K562 (cell line): ENCODE results near the gene OXSM. TPM values are rescaled to one million over a fixed set of nuclear protein-coding genes. Genes with fewer than 3 reads are reported as not detected.

Experiments
- ATAC-seq: fragments of 200-7000 bp; cut with Tn5 transposase; 3 replicates; pipeline ENCODE4 v1.9.1; 2020; ENCODE audit warnings: moderate library complexity
- BruUV-seq: library from RNA; stranded (reverse); fragments of 400-500 nt; replicated peaks from 2 replicates; lab custom pipeline; 2021; lab: Mats Ljungman, UMichigan
- CTCF ChIA-PET: fragments of 300-600 bp; formaldehyde crosslinking; extraction: SDS; loops from one replicate; lab custom pipeline; 2021; ENCODE audit warnings: low intra/inter-chr PET ratio; lab: Yijun Ruan, JAX
- POLR2A ChIA-PET: fragments of 300-600, 350-650 bp; sonication (Branson Sonifier 250); formaldehyde crosslinking; extraction: SDS; loops from one replicate; lab custom pipeline; 2021; ENCODE audit warnings: antibody characterized with exemption, inconsistent platforms; lab: Yijun Ruan, JAX
- DNase-seq, 4 experiments: peaks; one replicate each; pipeline versions ENCODE4 v3.0.0 to v3.0.0-alpha.2; 2011 to 2018; ENCODE audit warnings: low spot score in 3 of 4, mixed read lengths in 3 of 4; ENCODE audit errors: extremely low read depth in 1 of 4
- FAIRE-seq: peaks from 2 replicates; lab custom pipeline; 2011; peaks lifted over from hg19 to GRCh38; lab: Jason Lieb, UNC
- H2AFZ ChIP-seq: 2 replicates; pipeline ENCODE4 v1.6.0; 2011; ENCODE audit warnings: low read depth, low read length, control low read depth, inconsistent platforms
- H3K27ac ChIP-seq: fragments of 200-600 bp; 3 replicates; pipeline ENCODE4 v1.8.0; 2011; ENCODE audit warnings: low read depth, mild to moderate bottlenecking, control low read depth, inconsistent platforms, low read length, moderate library complexity, mixed read lengths; ENCODE audit errors: extremely low read depth
- H3K27me3 ChIP-seq, 2 experiments: fragments of 300-600 bp in 1 of 2; 2 replicates in 1 of 2; 3 replicates in 1 of 2; pipeline versions ENCODE4 v1.6.0 to v1.8.0; 2011; ENCODE audit warnings: inconsistent platforms in 2 of 2, low read length in 2 of 2, mild to moderate bottlenecking in 1 of 2, mixed read lengths in 1 of 2, moderate library complexity in 1 of 2; ENCODE audit not compliant: control insufficient read depth in 2 of 2, insufficient read depth in 2 of 2
- H3K36me3 ChIP-seq: fragments of 300-600 bp; 3 replicates; pipeline ENCODE4 v1.8.0; 2011; ENCODE audit warnings: mild to moderate bottlenecking, low read length, inconsistent platforms; ENCODE audit not compliant: control insufficient read depth, insufficient read depth
- H3K4me1 ChIP-seq, 2 experiments: fragments of 200-600 bp in 1 of 2; replicated peaks in 1 of 2; 2 replicates in 1 of 2; 3 replicates in 1 of 2; pipeline versions ENCODE4 v1.5.1 to v1.8.0; 2011; ENCODE audit warnings: inconsistent platforms in 2 of 2, low read length in 2 of 2, mild to moderate bottlenecking in 1 of 2, mixed read lengths in 1 of 2, moderate library complexity in 1 of 2; ENCODE audit not compliant: control insufficient read depth in 2 of 2, insufficient read depth in 2 of 2
- H3K4me2 ChIP-seq: 2 replicates; pipeline ENCODE4 v1.6.1; 2011; ENCODE audit warnings: low read length, control low read depth, inconsistent platforms, mixed read lengths; ENCODE audit not compliant: insufficient read depth
- H3K4me3 ChIP-seq: fragments of 200-600 bp; sonication (generic), shearing (Covaris generic); 2 replicates; pipeline ENCODE4 v1.5.1; 2016; ENCODE audit warnings: control low read depth, inconsistent platforms
- H3K79me2 ChIP-seq: fragments of 200-600 bp; 3 replicates; pipeline ENCODE4 v1.8.0; 2011; ENCODE audit warnings: low read length, inconsistent platforms; ENCODE audit not compliant: control insufficient read depth, insufficient read depth
- H3K9ac ChIP-seq, 2 experiments: 2 replicates each; pipeline versions ENCODE4 v1.6.0 to v1.6.1; 2011; ENCODE audit warnings: low read depth in 2 of 2, low read length in 2 of 2, control low read depth in 1 of 2, inconsistent platforms in 1 of 2, mild to moderate bottlenecking in 1 of 2, mixed read lengths in 1 of 2; ENCODE audit not compliant: insufficient read depth in 1 of 2
- H3K9me1 ChIP-seq: one replicate; pipeline ENCODE4 v1.6.0; 2011; ENCODE audit warnings: inconsistent platforms, mild to moderate bottlenecking, low read length, moderate library complexity; ENCODE audit not compliant: control insufficient read depth, insufficient read depth
- H3K9me3 ChIP-seq: replicated peaks from 2 replicates; pipeline ENCODE4 v1.5.1; 2011; ENCODE audit warnings: low read depth, low read length, inconsistent platforms; ENCODE audit not compliant: control insufficient read depth, insufficient read depth
- H4K20me1 ChIP-seq: replicated peaks from 2 replicates; pipeline ENCODE4 v1.6.1; 2011; ENCODE audit warnings: low read length, inconsistent platforms, mixed read lengths; ENCODE audit not compliant: control insufficient read depth, insufficient read depth
- BRF1 ChIP-seq: IDR thresholded peaks from 3 replicates; pipeline ENCODE4 v1.6.1; 2011; ENCODE audit warnings: borderline replicate concordance, mild to moderate bottlenecking; ENCODE audit not compliant: insufficient read length; ENCODE audit errors: extremely low read depth
- COPS2 ChIP-seq: fragments of 450-650 bp; conservative IDR thresholded peaks from 2 replicates; pipeline ENCODE4 v1.6.1; 2016; ENCODE audit warnings: mild to moderate bottlenecking, moderate library complexity
- IRF9 ChIP-seq: fragments of 450-650 bp; IDR thresholded peaks from 2 replicates; pipeline ENCODE4 v1.6.1; 2016; ENCODE audit warnings: missing biosample characterization, missing genetic modification characterization
- MEF2D ChIP-seq: conservative IDR thresholded peaks from 2 replicates; pipeline ENCODE4 v1.6.1; 2016; ENCODE audit warnings: low read depth, missing genetic modification characterization, missing compliant biosample characterization
- PHB ChIP-seq: fragments of 250-450 bp; sonication (Bioruptor Pico); IDR thresholded peaks from 2 replicates; pipeline ENCODE4 v1.5.0; 2021
- STAT6 ChIP-seq: sonication (generic); formaldehyde crosslinking; IDR thresholded peaks from 2 replicates; pipeline ENCODE4 v1.8.1; 2023; ENCODE audit warnings: mild to moderate bottlenecking, missing genetic modification reagents
- ZFPM2 ChIP-seq: fragments of 250-450 bp; sonication (Bioruptor Pico); IDR thresholded peaks from 2 replicates; pipeline ENCODE4 v1.5.1; 2022; ENCODE audit warnings: mild to moderate bottlenecking
- ZNF384 ChIP-seq: IDR thresholded peaks from 2 replicates; pipeline ENCODE4 v1.6.1; 2012; ENCODE audit warnings: low read depth, low read length, improper control_type of control experiment
- WGBS: fragments of 100-300 bp; shearing (Covaris generic); methylation state at CpG from one replicate; pipeline ENCODE4 v1.1.6; 2016; ENCODE audit warnings: low coverage, mixed read lengths; ENCODE audit not compliant: insufficient coverage; ENCODE audit errors: missing lambda C conversion rate; 5-methylcytosine and 5-hydroxymethylcytosine counted together
- in situ Hi-C: fragments of 300-500 bp; cut with MboI; formaldehyde crosslinking; loops from 4 replicates; pipeline ENCODE4 v1.15.0; 2018; ENCODE audit warnings: inconsistent platforms, mixed read lengths
- intact Hi-C: fragments of 100-400 bp; cut with micrococcal nuclease; formaldehyde crosslinking; loops from 2 replicates; pipeline ENCODE4 v1.14.2; 2022
- polyA plus RNA-seq, 8 experiments: library from polyadenylated mRNA; depleted of rRNA in 4 of 8; stranded (reverse) in 5 of 8; unstranded in 3 of 8; fragments of >200 nt; fragmentation: Nextera tagmentation in 2 of 8; fragmentation: Illumina TruSeq in 1 of 8; extraction: Ambion mirVana in 2 of 8; extraction: Trizol in 1 of 8; gene quantifications; 2 replicates each; pipeline versions ENCODE4 v1.2.1 to v1.2.3, GENCODE V29; 2011 to 2014; ENCODE audit warnings: inconsistent platforms in 1 of 8, missing spikeins in 1 of 8
- total RNA-seq, 7 experiments: library from RNA; depleted of rRNA in 6 of 7; stranded (reverse); fragments of >200 nt in 6 of 7; fragmentation: Illumina TruSeq in 2 of 7; extraction: Trizol in 2 of 7; gene quantifications; 2 replicates each; pipeline versions ENCODE4 v1.2.1 to v1.2.3, GENCODE V29; 2011 to 2021; ENCODE audit warnings: low replicate concordance in 1 of 7

Gene OXSM
- total and polyA plus RNA-seq, 9 of the 15 experiments (the other 6 are each of a cell fraction or from before 2014, with no cell fraction given): 24.0 to 107 (median 34.0) TPM

GRCh38 chr3:25784971-25785370 is 4.9 kb upstream of the OXSM start:
- intact Hi-C loops: no loop called here
- ChIA-PET CTCF (no interaction called here), POLR2A (no interaction called here)
- no peak overlapping the region for H2AFZ ChIP-seq
- H3K9me1 ChIP-seq: no peaks in the 10 kb centered on the region
- H3K27ac ChIP-seq: peak overlapping the region; percentile 63; the same call in 2 of the 3 replicates
- no peaks in the 10 kb centered on the region for H4K20me1 ChIP-seq
- H3K79me2 ChIP-seq: peaks cover 77% of the 10 kb centered on the region
- DNase-seq (no peak), FAIRE-seq (no peak), ATAC-seq (no peak)
- H3K4me1 ChIP-seq: peaks cover 12 to 39% of the 10 kb centered on the region in 2 experiments; a peak in 4 of 5 replicates
- WGBS: 95% methylated on average over 1 of the region's 1 CpG
- in situ Hi-C loops: no loop called here
- peak overlapping the region; percentile 76 for H3K4me2 ChIP-seq
- TF ChIP-seq COPS2: no peak
- no peak for TF ChIP-seq PHB (CRISPR knock-in tag)
- no peak for TF ChIP-seq ZFPM2 (CRISPR knock-in tag)
- TF ChIP-seq IRF9 (tag): no peak
- no peak for TF ChIP-seq MEF2D
- TF ChIP-seq ZNF384: peak; percentile 77
- TF ChIP-seq STAT6 (CRISPR knock-in tag): no peak
- TF ChIP-seq BRF1: no peak
- BruUV-seq: no TSS peak
- no peak overlapping the region for H3K4me3 ChIP-seq
- no peaks in the 10 kb centered on the region for H3K9me3 ChIP-seq
- H3K36me3 ChIP-seq: peaks cover 3% of the 10 kb centered on the region; the same call in 2 of the 3 replicates
- no peaks in the 10 kb centered on the region for H3K27me3 ChIP-seq
- H3K9ac ChIP-seq: peak overlapping the region in 1 of 2 experiments; percentile 64; a peak in 1 of 4 replicates
